HG03457 (cell line): ENCODE data around the gene FUOM.

Source experiments
- ATAC-seq: cut with Tn5 transposase; IDR thresholded peaks from one replicate; pipeline ENCODE4 v1.9.1; 2021; ENCODE audit warnings: moderate number of reproducible peaks; ENCODE audit not compliant: unreplicated experiment

FUOM gene

DNA sequence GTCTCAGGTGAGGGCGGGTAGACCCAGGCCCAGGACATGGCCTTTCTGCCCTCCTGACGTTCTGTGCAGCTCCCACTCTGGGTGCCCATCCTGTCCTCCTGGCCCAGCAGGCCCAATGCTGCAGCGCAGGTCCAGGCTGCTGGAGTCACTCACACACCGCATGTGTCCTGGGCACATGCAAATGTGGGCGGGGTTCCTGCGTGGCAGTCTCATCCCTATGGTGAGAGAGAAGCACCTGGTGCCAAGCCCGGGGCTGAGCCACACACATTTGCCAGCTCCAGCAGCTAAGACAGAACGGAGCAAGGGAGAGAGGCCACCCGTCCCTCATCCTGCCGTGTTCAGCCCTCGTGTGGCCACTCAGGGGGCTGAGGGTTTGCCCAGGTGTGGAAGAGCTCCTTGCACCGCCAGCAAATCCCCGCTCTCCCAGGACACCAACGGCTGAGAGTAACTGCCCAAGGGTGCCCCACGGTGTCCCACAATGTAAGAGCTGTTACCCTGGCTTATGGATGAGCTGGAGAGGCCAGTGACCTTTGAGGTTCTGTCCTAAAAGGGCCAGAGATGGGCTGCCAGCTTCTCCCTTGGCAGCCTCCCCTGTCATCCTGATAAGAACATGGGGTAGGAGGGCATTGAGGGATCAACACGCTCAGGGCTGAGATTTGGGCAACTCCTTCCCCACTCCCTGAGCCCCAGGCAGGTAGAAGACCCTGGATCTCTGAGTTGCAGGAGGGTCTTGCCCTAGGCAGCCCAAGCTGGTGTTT is 4.4 kb downstream of the FUOM start:
- no peak for ATAC-seq

DNA sequence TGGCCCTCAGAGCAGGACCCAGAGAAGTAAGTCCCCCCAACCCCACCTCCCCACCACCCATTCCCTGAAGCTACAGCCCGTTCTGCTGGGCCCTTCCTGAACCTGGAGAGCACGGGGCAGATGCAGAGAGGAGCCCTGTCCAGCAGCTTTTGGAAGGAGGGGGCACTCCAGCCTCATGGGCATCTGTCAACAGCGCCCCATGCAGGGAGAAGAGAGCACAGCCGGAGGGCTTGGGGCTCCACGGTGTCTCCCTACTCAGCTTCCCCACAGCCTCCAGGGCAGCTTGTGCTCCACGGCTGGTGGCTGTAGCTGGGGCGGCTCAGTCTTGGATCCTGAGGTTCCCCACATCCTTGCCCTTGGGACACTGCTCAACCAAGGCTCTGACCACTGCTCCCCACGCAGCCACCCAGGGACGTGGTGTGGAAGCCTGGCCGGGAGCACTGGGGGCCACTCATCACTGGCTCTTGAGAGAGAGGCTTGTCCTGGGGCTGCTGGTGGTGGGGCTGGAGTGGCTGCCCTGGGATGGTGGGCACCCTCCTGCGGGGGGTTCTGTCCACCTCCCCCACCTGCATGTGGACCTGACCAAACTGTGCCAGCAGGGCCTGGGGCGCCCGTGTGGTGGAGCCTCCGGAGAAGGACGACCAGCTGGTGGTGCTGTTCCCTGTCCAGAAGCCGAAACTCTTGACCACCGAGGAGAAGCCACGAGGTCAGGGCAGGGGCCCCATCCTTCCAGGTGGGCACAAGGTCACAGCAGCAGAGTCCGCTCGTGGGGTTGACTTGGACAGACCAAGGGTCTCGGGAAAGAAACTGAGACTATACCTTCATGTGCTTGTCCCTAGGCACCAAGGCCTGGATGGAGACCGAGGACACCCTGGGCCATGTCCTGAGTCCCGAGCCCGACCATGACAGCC is 6.2 kb downstream of the FUOM start:
- ATAC-seq = no peak

DNA sequence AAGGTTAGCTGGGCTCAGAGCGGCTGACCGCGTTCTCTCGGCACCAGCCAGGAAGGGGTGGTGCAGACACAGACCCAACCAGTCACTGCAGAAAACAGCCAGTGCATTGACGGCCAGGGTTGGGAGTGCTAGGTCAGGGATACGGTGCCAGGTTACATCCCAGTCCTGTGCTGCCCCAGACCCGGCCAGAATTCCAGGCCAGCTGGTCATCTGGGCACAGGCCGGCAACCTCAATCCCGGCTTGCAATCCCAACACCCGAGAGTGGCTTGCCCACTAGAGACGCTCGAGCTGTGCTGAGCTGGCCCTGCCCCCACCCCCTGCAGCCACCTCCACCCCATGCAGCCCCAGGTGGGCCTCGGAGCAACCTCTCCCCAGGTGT is 6.9 kb downstream of the FUOM start:
- ATAC-seq = no peak

DNA sequence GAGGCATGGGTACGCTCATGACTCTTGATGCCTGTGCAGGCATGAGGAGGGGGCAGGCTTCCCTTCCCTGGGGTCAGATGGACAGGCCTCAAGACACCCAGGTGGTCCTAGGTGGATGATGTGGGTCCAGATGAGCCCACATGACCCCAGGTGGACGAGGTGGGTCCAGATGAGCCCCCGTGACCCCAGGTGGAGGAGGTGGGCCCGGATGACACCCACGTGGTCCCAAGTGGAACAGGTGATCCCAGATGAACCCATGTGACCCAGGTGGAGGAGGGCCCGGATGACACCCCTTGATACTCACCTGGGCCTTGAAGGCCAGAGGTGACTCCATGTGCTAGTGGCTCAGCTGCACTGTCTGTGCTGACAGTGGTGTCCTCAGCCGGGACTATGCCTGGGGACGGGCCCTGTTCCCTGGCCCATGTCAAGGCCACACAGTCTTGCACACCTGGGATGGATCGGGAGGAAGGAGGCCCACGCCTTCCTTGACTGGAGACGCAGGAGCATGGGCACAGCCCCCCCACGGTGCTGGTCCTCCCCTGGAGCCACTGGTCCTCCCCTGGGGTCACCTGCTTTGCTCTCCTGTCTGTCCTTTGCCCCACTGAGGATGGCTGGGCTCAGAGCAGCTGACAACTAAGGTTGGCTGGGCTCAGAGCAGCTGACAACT is 7.4 kb downstream of the FUOM start:
- ATAC-seq = no peak

DNA sequence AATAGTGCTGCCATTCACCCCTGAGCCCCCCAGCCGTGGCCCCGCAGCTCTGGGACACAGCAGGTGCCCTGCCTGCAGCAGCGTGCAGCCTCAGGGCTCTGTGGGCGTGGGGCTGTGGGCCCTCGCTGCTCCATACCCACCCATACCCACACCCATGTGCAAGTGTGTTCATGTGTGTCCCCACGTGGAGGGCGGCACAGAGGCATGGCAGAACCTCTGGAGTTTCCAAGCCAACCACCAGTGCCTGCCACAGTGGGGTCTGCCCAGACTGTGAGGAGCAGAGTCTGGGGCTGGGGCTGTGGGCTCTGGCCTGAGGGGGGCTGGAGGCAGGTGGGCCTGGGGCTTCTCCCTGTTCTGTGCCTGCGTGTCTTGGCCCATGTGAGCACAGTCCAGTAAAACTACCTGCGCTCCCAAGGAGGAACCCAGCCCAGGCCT is 8.2 kb downstream of the FUOM start:
- no peak for ATAC-seq

DNA sequence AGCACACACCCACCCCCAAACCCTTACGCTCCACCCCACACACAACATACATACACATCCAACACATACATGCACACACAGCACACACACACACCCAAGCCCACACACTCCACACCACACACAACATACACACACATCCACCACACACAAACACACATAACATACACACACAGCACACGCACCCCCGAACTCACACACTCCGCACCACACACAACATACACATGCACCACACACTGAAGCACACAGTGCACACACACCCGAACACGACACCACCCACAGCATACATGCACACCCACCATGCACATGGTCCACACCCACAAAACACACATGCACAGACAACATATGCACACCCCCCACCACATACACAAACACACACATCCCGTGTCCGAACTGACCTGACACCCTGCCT is 8.7 kb downstream of the FUOM start:
- ATAC-seq = no peak

DNA sequence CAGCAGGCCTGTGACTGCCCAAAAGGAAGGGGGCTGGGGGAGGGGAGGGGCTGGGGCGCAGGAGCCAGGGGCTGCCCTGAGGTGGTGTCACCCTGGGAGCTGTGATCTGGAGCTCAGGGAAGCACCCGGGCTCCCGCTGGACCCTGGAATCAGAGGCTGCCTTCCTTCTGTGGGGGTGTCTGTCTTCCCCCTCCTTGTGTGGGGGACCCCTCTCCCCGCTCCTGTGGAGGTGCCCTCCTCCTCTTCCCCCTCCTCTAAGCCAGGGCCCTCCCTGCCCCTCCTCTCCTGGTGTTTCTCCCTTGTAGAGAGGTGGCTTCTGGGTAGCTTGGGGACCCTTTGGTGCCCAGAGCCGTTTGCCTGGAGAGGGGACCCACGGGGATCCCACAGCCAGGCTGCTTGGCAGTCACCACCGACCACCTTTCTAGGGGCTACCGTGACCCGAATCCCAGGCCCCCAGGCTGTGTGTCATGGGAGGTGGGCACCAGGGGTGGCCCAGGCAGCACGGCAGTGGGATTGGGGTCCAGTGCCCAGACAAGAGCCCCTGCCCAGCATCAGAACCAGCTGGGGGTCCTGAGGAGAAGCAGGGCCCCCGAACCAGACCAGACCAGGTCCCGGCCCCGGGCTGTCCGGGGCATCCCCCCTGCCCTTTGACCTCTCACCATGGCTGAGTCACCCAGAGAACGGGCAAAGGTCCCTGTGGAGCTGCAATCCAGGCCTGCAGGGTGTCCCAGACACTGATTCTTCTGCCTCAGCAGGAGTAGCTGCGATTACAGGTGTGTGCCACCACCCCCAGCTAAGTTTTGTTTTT is 9.9 kb downstream of the FUOM start:
- no peak for ATAC-seq

DNA sequence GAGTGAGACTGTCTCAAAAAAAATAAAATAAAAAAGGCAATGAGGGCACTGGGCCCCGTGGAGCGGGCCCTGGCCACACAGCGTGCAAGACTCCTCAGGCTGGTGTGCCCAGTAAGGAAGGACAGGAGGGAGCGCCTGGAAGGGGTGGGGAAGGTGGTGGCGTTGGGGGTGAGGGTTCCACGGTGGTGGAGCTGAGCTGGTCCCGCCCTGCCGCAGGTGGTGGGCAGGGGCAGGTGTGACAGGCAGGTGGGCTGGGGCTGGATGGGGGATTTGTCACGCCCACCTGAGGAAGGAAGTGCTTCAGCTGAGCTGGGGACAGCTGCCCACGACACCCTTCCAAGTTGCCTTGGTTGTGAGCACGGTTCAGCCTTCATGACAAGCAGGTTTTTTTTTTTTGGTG is 11.4 kb downstream of the FUOM start:
- no peak for ATAC-seq

DNA sequence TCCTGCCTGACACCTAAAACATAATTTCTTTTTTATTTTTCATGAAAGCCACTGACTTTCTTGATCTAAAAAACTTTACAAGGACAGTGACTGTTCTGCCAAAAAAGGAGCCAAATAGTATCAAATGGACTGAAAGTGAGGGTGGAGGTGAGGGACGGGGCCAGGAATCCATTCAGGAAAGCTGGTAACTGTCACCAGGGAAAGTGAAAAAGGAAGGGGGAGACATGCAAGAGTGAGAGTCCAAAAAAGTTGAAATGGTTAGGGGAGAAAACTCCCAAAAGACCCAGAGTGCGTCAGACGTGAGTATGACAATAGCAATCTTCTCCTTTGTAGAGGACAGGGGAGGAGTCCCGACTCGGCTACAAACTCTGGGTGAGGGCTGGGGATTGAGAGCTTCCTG is 13.6 kb downstream of the FUOM start:
- ATAC-seq = no peak

DNA sequence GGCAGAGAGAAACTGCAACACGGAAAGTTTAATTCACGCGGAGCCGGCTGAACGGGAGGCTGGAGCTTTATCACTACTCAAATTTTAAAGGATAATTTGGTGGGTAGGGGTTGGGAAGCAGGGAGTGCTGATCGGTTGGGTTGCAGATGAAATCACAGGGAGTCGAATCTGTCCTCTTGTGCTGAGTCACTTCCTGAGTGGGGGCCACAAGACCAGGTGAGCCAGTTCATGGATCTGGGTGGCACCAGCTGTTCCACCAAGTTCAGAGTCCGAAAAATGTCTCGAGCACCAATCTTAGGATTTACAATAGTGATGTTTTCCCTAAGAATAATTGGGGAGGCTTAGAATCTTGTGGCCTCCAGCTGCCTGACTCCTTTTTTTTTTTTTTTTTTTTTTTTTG is 14.3 kb downstream of the FUOM start:
- no peak for ATAC-seq

DNA sequence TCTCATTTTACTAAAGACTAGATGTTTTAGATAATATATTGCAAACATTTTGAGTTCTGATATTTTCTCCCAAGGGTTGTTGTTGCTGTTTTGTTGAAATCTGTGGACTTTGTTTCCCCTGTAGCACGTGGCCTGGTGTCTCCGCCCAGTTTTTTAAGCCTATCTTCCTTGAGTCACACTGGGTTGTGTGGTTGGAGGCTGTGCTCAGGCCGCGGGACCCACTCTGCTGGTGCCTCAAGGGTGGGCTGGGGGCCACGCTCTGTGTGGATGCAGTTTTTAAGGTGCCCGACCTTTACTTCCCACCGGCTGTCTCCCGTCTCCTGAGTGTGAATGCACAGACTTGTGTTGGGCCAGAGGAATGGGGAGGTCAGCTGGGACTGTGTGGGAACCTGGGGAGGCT is 14.9 kb downstream of the FUOM start:
- ATAC-seq = no peak

DNA sequence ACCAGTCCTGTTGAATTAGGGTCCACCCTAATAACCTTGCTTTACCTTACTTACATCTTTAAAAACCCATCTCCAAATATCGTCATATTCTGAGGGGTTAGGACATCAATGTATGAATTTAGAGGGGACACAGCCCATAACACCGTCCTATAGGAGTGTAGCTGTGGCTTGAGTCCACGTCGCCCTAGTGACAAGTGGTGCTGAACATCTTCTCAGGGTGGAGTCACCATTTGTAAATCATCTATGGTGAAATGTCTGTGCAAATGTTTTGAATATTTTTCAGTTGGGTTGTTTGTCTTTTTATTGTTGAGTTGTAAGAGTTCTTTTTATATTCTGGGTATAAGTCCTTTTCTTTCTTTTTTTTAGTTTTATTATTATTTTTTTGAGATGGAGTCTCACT is 15.8 kb downstream of the FUOM start:
- no peak for ATAC-seq

DNA sequence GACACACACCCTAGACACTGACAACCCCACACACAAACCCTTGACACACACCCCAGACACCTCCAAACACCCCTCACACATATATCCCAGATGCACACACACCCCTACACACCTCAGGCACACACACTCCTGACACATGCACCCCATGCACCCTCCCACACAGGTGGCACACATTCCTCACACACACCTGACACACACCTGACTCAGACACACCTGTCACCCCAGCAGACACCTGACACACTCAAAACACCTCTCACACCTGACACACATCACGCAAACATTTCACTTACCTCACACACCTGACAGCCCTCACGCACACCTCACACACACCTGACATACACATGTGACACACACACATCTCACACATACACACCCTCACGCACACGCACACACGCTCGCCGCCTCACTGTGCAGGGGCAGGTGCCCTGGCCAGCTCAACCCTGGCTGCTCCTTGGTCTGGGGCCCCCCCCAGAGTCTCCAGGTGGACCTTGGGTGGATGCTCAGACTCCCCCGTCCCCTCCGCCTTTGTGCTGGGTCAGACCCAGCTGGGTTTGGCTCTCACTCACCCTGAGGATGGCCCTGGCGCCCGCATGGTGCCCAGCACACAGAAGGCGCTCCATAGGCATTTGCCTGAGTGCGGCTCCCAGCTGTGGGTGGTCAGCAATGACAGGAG is 18.0 kb downstream of the FUOM start:
- no peak for ATAC-seq

DNA sequence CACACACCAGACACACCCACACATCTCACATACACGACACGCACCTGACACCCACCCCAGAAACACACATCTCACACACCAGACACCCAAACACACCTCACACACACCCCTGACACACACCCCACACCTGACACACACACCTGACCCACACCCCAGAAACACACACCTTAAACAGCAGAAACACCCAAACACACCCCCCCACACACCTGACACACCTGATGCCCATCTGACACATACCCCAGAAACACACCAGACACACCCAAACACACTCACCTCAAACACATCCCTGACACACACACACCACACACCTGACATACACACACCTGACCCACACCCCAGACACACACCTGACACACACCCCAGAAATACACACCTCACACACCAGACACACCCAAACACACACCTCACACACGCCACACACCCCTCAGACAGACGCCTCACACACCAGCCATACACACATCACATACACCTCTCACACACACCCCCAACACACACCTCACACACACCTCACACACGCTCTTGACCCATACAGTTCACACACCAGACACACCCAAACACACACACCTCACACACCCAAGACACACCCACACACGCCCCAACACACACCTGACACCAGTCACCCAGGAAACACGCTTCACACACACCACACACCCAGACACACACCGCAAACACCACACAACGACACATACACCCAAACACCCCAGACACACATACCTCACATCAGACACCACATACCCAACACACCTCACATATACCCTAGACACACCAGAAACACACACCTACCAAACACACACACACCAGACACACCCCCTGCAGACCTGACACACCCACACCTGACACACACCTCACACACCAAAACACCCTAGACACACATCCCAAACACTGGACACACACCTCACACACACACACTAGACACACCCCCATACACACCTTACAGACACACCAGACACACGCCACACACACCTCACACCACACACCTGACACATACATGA is 19.4 kb downstream of the FUOM start:
- no peak for ATAC-seq

DNA sequence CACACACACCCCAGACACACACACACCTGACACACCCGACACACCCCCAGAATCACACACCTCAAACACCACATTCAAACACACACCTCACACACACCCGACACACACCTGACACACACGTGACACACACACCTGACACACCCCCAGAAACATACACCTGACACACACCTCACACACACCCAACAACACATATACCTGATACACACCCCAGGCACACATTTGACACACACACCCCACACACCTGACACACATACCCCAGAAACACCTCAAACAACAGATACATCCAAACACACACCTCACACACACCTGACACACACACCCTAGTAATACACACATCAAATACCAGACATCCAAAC is 20.5 kb downstream of the FUOM start:
- ATAC-seq = no peak

DNA sequence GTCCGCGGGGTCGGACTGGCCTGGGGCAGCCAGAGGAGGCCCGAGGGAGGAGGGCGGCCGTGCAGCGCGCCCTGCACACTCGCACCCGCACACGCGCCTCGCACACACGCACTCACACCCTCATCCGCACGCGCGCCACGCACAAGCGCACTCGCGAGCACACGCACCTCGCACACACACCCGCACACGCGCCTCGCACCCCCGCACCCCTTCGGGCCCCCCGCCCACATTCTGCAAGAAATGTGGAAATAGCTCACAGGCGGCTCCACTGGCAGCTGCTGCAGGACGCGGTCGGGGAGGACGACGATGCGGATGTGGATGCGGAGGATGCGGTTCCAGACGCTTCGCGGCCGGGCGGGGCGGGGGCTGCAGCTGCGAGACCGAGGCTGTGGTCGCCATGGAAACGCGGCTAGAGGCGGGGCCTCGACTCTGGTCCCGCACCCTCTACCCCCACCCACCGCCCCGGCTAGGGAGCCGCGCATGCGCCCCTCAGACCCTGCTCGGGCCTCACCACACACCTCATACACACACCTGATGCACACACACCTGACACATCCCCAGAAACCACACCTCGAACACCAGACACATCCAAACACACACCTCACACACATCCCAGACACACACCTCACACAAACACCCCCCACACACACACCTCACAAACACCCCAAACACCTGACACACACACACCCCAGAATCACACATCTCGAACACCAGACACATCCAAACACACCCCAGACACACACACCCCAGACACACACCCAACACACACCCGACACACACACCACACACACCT is 21.0 kb downstream of the FUOM start, which contains the start of gene CALY:
Gene CALY, minus strand, starts transcription at position 320 of the 793 bp plus-strand sequence. CDS start 7,907 bp downstream, outside the sequence.
- ATAC-seq = no peak

DNA sequence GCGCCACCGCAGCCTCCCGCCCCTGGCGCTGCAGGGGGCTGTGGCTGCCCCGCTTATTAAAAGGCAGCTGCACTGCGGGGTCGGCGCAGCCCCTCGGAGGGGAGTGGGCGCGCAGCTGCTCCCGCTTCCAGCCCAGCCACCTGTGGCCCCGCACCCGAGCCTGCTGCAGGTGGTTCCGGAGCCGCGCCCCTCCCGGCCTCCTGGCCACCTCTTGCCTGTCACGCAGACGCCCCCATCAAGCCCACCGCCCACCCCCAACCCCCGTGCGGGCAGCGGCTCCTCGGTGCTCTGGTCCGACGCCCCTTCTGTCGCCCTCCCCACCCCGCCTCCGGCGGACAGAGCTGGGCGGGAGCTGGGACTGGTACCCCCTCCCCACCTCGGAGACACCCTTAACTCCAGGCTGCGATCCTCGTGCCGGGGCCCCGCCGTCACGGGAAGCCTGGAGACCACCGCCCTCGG is 21.7 kb downstream of the FUOM start:
- no peak for ATAC-seq
